ENCODE measurements around the gene SPRY4. TPM values are rescaled to one million over a fixed set of nuclear protein-coding genes. Genes with fewer than 3 reads are reported as not detected.
A peak's percentile ranks its signal among the peaks of the same experiment; 100 is the strongest.

The SPRY4 gene
- total and polyA plus RNA-seq, 10 donors, result 0.76 to 33.5 (median 15.8) TPM

DNA sequence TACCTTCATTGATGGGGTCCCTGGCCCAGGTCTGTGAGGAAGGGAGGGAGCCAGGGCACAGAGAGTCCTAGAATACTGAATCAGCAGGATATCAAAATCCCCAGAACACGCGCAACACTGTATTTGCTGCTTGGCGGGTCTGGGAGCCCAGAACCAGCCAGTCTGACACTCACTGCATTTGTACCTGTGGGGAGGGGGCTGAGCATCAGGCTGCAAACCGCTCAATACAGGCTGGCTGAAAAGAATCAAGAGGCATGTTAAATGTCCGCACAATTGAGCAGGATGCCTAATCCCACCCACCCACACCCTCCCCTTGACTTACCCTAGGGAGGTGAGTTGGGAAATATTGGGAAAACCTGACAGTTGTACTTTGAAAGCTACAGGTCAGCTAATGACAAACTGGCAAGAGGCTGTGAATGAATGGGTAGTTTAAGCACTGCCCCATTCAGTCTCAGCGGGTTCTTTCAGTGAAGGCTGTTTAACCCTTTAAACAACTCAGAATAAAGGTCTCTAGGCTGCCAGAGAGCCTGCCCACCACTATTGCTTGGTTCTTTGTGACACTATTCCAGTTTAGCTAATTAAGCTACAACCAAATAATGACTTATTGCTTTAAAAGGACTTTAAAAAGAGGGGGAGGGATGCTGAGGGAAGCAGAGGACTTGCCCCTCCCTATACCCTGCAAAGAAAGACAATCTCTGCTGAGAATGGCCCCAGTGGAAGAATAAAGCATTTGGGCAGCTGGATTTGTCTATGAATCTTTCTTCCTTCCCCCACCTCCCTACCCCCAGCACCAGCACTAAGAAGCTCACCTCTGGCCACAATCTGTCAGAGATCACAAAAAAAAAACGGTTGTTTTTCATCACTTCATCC lies 5.0 kb downstream of the SPRY4 start:
- Histone ChIP-seq H3K27me3 (replicated peaks in 1 of 7) (peaks cover 0 to 72% (median 14%) of the 10 kb centered on the region in 7 donors), H3K27ac (peak overlapping the region in 5 of 8 donors; percentile 33 to 86 (median 59)), H3K4me1 (peaks cover 31 to 97% (median 66%) of the 10 kb centered on the region in 6 donors), H3K9me3 (no peaks in the 10 kb centered on the region), H3K36me3 (peaks cover 0 to under 1% (median 0%) of the 10 kb centered on the region in 6 donors), H3K4me3 (peak overlapping the region in 2 of 8 donors; percentile 1 to 36)
- WGBS, 5 donors, result 64 to 74% (median 68%) methylated on average over 7 of the region's 7 CpGs
- DNase-seq, result no peak
- TF ChIP-seq CTCF (IDR thresholded peaks at IDR 0.05 in 8 of 11, conservative IDR thresholded peaks at IDR 0.05 in 3 of 11) (no peak), POLR2AphosphoS5 (IDR thresholded peaks at IDR 0.05) (no peak), POLR2A (IDR thresholded peaks at IDR 0.05) (no peak)
- intact Hi-C loops (cut with DNase I; ENCODE audit: low total_unique reads), result no loop called here

DNA sequence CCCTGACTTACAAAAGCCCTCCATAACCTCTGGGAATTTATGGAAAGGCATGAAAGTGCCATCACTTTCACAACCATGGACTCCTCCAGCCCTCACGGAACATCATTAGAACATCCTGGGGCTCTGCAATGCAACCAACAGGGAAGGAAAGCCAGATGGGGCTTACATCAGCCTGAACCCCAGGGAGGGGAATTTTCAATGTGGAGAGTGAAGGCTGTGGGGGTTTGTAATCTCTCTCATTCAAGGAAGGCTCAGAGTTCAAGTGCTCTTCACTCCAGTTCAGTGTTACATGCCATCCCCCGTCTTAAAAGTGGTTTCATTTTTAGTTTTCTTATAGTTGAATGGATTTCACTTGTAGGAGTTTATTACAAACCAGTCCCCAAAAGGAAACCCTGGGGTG lies 5.7 kb downstream of the SPRY4 start:
- Histone ChIP-seq H3K27ac (peak overlapping the region in 5 of 8 donors; percentile 33 to 86 (median 59)), H3K36me3 (peaks cover 0 to 7% (median 0%) of the 10 kb centered on the region in 6 donors), H3K4me1 (peaks cover 31 to 97% (median 62%) of the 10 kb centered on the region in 6 donors), H3K4me3 (peak overlapping the region in 2 of 8 donors; percentile 1 to 36), H3K27me3 (replicated peaks in 1 of 7) (peaks cover 0 to 70% (median 9%) of the 10 kb centered on the region in 7 donors), H3K9me3 (no peaks in the 10 kb centered on the region)
- TF ChIP-seq POLR2A (IDR thresholded peaks at IDR 0.05), result no peak
- TF ChIP-seq CTCF (IDR thresholded peaks at IDR 0.05 in 8 of 11, conservative IDR thresholded peaks at IDR 0.05 in 3 of 11), result no peak
- TF ChIP-seq POLR2AphosphoS5 (IDR thresholded peaks at IDR 0.05), result peak in 1 of 3 donors; percentile 17
- no peak for DNase-seq
- WGBS, 5 donors, result 41 to 55% (median 53%) methylated on average over 2 of the region's 2 CpGs
- intact Hi-C loops (cut with DNase I; ENCODE audit: low total_unique reads), result no loop called here

DNA sequence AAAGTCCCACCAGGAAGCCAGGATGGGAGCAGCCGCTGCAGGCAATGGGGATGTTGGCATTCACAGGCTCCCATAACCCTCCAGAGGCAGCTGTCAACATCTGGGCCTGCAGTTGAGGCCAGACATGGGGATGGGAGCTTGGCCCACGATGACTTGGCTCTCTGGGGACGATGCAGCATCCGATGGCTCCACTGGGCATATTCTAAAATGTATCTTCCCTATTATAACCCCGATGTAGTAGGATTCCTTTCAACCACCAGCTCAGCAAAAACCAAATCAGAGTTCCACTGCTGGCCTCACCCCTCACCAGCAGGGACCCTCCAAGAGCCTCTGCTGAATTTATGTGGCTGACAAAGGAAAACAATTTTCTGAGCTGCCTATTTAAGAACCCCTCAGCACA lies 7.1 kb downstream of the SPRY4 start:
- H3K36me3 ChIP-seq, result peaks cover 0 to 10% (median 0%) of the 10 kb centered on the region in 6 donors
- no peak for TF ChIP-seq POLR2A (IDR thresholded peaks at IDR 0.05)
- TF ChIP-seq POLR2AphosphoS5 (IDR thresholded peaks at IDR 0.05), result no peak
- TF ChIP-seq CTCF (IDR thresholded peaks at IDR 0.05 in 8 of 11, conservative IDR thresholded peaks at IDR 0.05 in 3 of 11), result no peak
- H3K27ac ChIP-seq, result peak overlapping the region in 4 of 8 donors; percentile 8 to 86 (median 40)
- peaks cover 0 to 57% (median 0%) of the 10 kb centered on the region in 7 donors for H3K27me3 ChIP-seq (replicated peaks in 1 of 7)
- no peaks in the 10 kb centered on the region for H3K9me3 ChIP-seq
- H3K4me3 ChIP-seq, result no peak overlapping the region
- no peak for DNase-seq
- peaks cover 31 to 98% (median 60%) of the 10 kb centered on the region in 6 donors for H3K4me1 ChIP-seq
- intact Hi-C loops (cut with DNase I; ENCODE audit: low total_unique reads), result no loop called here
- WGBS, 5 donors, result 44 to 70% (median 63%) methylated on average over 5 of the region's 5 CpGs

DNA sequence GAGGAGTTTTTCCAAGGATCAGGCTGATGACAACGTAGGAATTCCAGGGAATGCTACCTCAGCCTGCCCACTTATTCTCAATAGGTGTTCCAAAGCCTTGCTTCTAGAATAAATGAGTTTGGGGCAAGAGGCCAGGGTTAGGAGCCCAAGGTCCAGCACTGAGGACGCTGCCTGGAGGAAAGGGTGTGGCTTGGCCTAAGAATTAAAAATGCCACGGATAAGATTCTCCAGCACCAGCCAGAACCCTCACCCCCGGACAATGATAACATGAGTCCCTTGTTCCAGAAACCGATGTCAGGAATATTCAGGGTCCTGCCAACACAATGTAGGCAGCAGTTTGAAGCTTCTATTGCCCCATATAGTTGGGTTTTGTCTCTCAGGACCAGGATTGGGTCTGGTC lies 7.6 kb downstream of the SPRY4 start:
- intact Hi-C loops (cut with DNase I; ENCODE audit: low total_unique reads), result no loop called here
- Histone ChIP-seq H3K4me3 (no peak overlapping the region), H3K27me3 (replicated peaks in 1 of 7) (peaks cover 0 to 51% (median 0%) of the 10 kb centered on the region in 7 donors), H3K9me3 (no peaks in the 10 kb centered on the region), H3K4me1 (peaks cover 31 to 100% (median 61%) of the 10 kb centered on the region in 6 donors), H3K27ac (peak overlapping the region in 6 of 8 donors; percentile 8 to 86 (median 26)), H3K36me3 (peaks cover 0 to 10% (median 0%) of the 10 kb centered on the region in 6 donors)
- WGBS, 5 donors, result 46 to 69% (median 64%) methylated on average over 5 of the region's 5 CpGs
- no peak for DNase-seq
- TF ChIP-seq POLR2AphosphoS5 (IDR thresholded peaks at IDR 0.05) (no peak), CTCF (IDR thresholded peaks at IDR 0.05 in 8 of 11, conservative IDR thresholded peaks at IDR 0.05 in 3 of 11) (no peak), POLR2A (IDR thresholded peaks at IDR 0.05) (no peak)
